ENCODE results near the gene UBR4.

GRCh38 chr1:19091196-19091953 is 118.7 kb downstream of the UBR4 start:
- TF ChIP-seq CTCF (IDR thresholded peaks at IDR 0.05; ENCODE audit: low read depth, low read length) (no peak), POLR2A (IDR thresholded peaks at IDR 0.05; ENCODE audit: extremely low read depth, insufficient read length) (no peak)
